ENCODE data around the gene P3H4. TPM values are rescaled to one million over a fixed set of nuclear protein-coding genes. Genes with fewer than 3 reads are reported as not detected.

P3H4 gene
- total RNA-seq, 1 experiment from 2014 or later, result 24.0 TPM

DNA sequence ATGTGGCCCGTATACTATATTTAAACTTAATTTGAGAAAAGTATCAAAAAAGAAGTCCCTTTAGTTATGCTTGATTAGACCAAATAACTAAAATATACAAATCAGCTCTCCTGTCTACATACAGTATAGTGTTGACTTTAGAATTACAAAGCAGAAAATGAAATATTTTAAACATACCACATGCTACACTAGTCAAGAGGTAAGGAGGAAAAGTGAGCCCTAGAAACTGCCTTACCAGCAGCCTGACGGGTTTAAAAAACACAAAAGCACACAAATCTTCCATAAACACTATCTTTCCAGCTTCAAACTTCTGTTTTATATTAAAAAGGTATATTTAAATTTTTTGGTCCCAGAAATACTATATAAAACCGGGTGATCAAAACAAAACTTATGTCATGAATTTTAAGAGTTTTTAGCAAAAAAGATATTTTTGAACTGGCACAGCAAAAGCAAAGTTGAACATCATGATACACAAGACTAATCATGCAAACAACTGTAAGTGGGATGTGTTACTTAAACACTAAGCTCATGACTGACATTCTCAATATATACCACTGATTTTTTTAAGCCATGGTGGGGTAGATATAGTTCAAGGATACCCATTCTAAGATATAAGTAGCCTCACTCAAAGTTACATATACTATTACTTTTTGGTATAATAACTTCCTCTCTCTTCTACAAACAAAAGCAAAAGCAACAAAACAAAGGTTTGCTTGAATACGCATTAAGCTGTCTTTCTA is 37.7 kb upstream of the P3H4 start:
- H3K27me3 ChIP-seq (ENCODE audit: insufficient read depth, low read length), result no peaks in the 10 kb centered on the region
- H3K4me3 Mint-ChIP-seq, result no peak overlapping the region
- H3K9me3 ChIP-seq (ENCODE audit: control insufficient read depth, low read depth, low read length), result no peaks in the 10 kb centered on the region
- H3K36me3 Mint-ChIP-seq (ENCODE audit: insufficient read depth in 1 of 3, low read depth in 3 of 3), result peaks cover 3 to 21% (median 17%) of the 10 kb centered on the region in 3 experiments; a peak in 6 of 7 replicates
- H4K8ac ChIP-seq (replicated peaks; ENCODE audit: insufficient read length, low read depth, low read length), result no peak overlapping the region
- H3K27ac Mint-ChIP-seq, result no peak overlapping the region
- H3K79me2 ChIP-seq (ENCODE audit: insufficient read depth, low read length), result no peaks in the 10 kb centered on the region; the same call in 1 of the 2 replicates
- TF ChIP-seq CTCF (conservative IDR thresholded peaks at IDR 0.05), result no peak
- no peak overlapping the region for H3K4me2 ChIP-seq (ENCODE audit: insufficient read depth, insufficient read length, low read length)
- H2BK20ac ChIP-seq (ENCODE audit: low read depth, low read length, poor library complexity, severe bottlenecking), result no peak overlapping the region
- H3K23me2 ChIP-seq (ENCODE audit: insufficient read length, low read depth, low read length, poor library complexity, severe bottlenecking), result no peaks in the 10 kb centered on the region
- H3K4ac ChIP-seq (ENCODE audit: low read depth, low read length), result no peak overlapping the region
- no peak overlapping the region for H2BK5ac ChIP-seq (ENCODE audit: insufficient read length, low read length)
- no peak overlapping the region for H3K23ac ChIP-seq (ENCODE audit: insufficient read length, low read depth, low read length)
- no peak overlapping the region for H4K5ac ChIP-seq (ENCODE audit: insufficient read length, low read depth, low read length)
- no peaks in the 10 kb centered on the region for H4K20me1 ChIP-seq (ENCODE audit: control insufficient read depth, insufficient read depth, insufficient read length)
- H3K27ac ChIP-seq (ENCODE audit: insufficient read length, low read depth, low read length), result no peak overlapping the region
- H3K27me3 Mint-ChIP-seq (ENCODE audit: low read depth), result no peaks in the 10 kb centered on the region
- H3K79me1 ChIP-seq (ENCODE audit: insufficient read depth, low read depth, low read length, poor library complexity, severe bottlenecking), result peaks cover 6% of the 10 kb centered on the region
- H2AK5ac ChIP-seq (ENCODE audit: insufficient read length, low read length), result no peak overlapping the region
- no peak overlapping the region for H3T11ph ChIP-seq (ENCODE audit: low read length)
- H3K4me1 ChIP-seq (ENCODE audit: insufficient read depth, low read length), result no peaks in the 10 kb centered on the region
- no peak overlapping the region for H3K18ac ChIP-seq (ENCODE audit: insufficient read length, low read depth, low read length)
- no peak for DNase-seq
- H3K14ac ChIP-seq (ENCODE audit: insufficient read depth, low read length), result no peak overlapping the region
- H2BK12ac ChIP-seq (ENCODE audit: insufficient read length, low read depth, low read length), result no peak overlapping the region
- H3K9me3 Mint-ChIP-seq, result no peaks in the 10 kb centered on the region
- no peaks in the 10 kb centered on the region for H3K4me1 Mint-ChIP-seq
- H2AFZ ChIP-seq (ENCODE audit: low read length), result no peak overlapping the region
- H2BK15ac ChIP-seq (ENCODE audit: low read depth, low read length), result no peak overlapping the region
- H3K9ac ChIP-seq (ENCODE audit: extremely low read depth, insufficient read length, low read length), result no peak overlapping the region
- no peak overlapping the region for H2BK120ac ChIP-seq (ENCODE audit: low read depth, low read length, poor library complexity, severe bottlenecking)
- no CpG with 5 or more reads among the region's 4 CpGs for WGBS (ENCODE audit: extremely low coverage, insufficient read length, low lambda C conversion rate)
- H3K56ac ChIP-seq (ENCODE audit: insufficient read length, low read depth, low read length), result no peak overlapping the region
- H4K91ac ChIP-seq (ENCODE audit: insufficient read length, low read depth, low read length), result no peak overlapping the region

Data from H9 (cell line).